ENCODE measurements around the gene CEP295NL. TPM values are rescaled to one million over a fixed set of nuclear protein-coding genes. Genes with fewer than 3 reads are reported as not detected.

Gene CEP295NL
- total RNA-seq, 2 donors from 2014 or later, result 1.3 to 3.1 TPM

GRCh38 chr17:78923660-78924453, 20.9 kb upstream of the CEP295NL start:
- DNase-seq (peak; percentile 93 to 97 (median 96)), ATAC-seq (peak; percentile 80)
- peaks cover 57% of the 10 kb centered on the region for H3K4me1 ChIP-seq
- intact Hi-C loops (cut with DNase I), result no loop called here
- H3K27ac ChIP-seq, result peak overlapping the region; percentile 74 to 93 (median 88)
- H3K9me3 ChIP-seq, result no peaks in the 10 kb centered on the region
- H3K27me3 ChIP-seq, result no peaks in the 10 kb centered on the region
- H3K4me3 ChIP-seq, result peak overlapping the region; percentile 59 to 74
- WGBS, 2 donors, result 0 to 1% methylated on average over 1 to 28 of the region's 28 CpGs
- H3K36me3 ChIP-seq (replicated peaks in 1 of 2; ENCODE audit: insufficient read depth in 1 of 2, low read depth in 2 of 2), result no peaks in the 10 kb centered on the region
- TF ChIP-seq, protein P1, sequence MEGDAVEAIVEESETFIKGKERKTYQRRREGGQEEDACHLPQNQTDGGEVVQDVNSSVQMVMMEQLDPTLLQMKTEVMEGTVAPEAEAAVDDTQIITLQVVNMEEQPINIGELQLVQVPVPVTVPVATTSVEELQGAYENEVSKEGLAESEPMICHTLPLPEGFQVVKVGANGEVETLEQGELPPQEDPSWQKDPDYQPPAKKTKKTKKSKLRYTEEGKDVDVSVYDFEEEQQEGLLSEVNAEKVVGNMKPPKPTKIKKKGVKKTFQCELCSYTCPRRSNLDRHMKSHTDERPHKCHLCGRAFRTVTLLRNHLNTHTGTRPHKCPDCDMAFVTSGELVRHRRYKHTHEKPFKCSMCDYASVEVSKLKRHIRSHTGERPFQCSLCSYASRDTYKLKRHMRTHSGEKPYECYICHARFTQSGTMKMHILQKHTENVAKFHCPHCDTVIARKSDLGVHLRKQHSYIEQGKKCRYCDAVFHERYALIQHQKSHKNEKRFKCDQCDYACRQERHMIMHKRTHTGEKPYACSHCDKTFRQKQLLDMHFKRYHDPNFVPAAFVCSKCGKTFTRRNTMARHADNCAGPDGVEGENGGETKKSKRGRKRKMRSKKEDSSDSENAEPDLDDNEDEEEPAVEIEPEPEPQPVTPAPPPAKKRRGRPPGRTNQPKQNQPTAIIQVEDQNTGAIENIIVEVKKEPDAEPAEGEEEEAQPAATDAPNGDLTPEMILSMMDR (IDR thresholded peaks at IDR 0.05), result no peak
- TF ChIP-seq POLR2A (IDR thresholded peaks at IDR 0.05), result peak; percentile 47 to 79 (median 78)

GRCh38 chr17:78922816-78923498, 20.0 kb upstream of the CEP295NL start:
- intact Hi-C loops (cut with DNase I), result no loop called here
- Histone ChIP-seq H3K36me3 (replicated peaks in 1 of 2; ENCODE audit: insufficient read depth in 1 of 2, low read depth in 2 of 2) (no peaks in the 10 kb centered on the region), H3K27me3 (no peaks in the 10 kb centered on the region), H3K4me3 (no peak overlapping the region), H3K4me1 (peaks cover 63% of the 10 kb centered on the region), H3K27ac (peak overlapping the region; percentile 49 to 93 (median 88)), H3K9me3 (no peaks in the 10 kb centered on the region)
- no peak for DNase-seq
- no peak for ATAC-seq
- 38 to 49% methylated on average over 8 to 13 of the region's 13 CpGs for WGBS, 2 donors
- TF ChIP-seq POLR2A (IDR thresholded peaks at IDR 0.05), result no peak
- TF ChIP-seq, protein P1 (IDR thresholded peaks at IDR 0.05), result no peak

DNA sequence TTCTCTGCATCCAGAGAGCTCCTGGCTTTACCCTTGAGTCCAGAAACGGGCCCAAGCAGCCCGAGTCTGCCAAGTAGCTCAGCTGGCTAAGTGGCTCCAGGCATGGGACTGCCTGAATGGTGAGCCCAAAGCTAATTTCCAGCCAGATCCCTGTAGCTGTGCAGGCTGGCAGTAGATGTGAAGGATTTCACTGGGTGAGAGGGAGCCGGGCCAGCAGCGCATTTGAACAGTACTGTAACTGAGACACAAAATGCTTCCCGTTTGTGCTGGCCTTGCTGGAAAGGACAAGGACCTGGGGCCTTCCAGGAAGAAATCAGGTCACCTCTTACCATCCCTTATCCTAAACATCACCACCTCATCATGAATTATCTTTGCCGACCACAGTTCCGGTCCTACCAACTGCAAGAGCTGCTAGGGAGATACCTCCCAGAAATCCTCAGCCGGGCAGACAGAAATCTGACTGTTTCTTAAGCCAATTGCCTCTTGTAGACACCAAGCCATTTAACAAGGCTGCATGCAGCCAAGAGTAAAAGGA, 18.5 kb upstream of the CEP295NL start:
- peak in 2 of 4 donors; percentile 47 to 55 for DNase-seq
- Histone ChIP-seq H3K9me3 (no peaks in the 10 kb centered on the region), H3K4me1 (peaks cover 66% of the 10 kb centered on the region), H3K27ac (peak overlapping the region in 3 of 4 donors; percentile 82 to 89 (median 87)), H3K4me3 (no peak overlapping the region), H3K27me3 (no peaks in the 10 kb centered on the region), H3K36me3 (replicated peaks in 1 of 2; ENCODE audit: insufficient read depth in 1 of 2, low read depth in 2 of 2) (no peaks in the 10 kb centered on the region)
- intact Hi-C loops (cut with DNase I), result no loop called here
- ATAC-seq, result no peak
- WGBS, 2 donors, result 42 to 69% methylated on average over 6 to 8 of the region's 8 CpGs
- TF ChIP-seq POLR2A (IDR thresholded peaks at IDR 0.05), result no peak
- TF ChIP-seq, protein P1 (IDR thresholded peaks at IDR 0.05), result no peak

GRCh38 chr17:78920528-78920927, 17.5 kb upstream of the CEP295NL start:
- no peaks in the 10 kb centered on the region for H3K9me3 ChIP-seq
- peak overlapping the region; percentile 51 to 89 (median 84) for H3K27ac ChIP-seq
- TF ChIP-seq POLR2A (IDR thresholded peaks at IDR 0.05), result peak in 1 of 3 donors; percentile 45
- TF ChIP-seq, protein P1 (IDR thresholded peaks at IDR 0.05), result no peak
- H3K4me1 ChIP-seq, result peaks cover 74% of the 10 kb centered on the region
- no peaks in the 10 kb centered on the region for H3K27me3 ChIP-seq
- WGBS, 2 donors, result 21 to 34% methylated on average over 8 of the region's 8 CpGs
- no peak overlapping the region for H3K4me3 ChIP-seq
- no peak for ATAC-seq
- no peak for DNase-seq
- no peaks in the 10 kb centered on the region for H3K36me3 ChIP-seq (replicated peaks in 1 of 2; ENCODE audit: insufficient read depth in 1 of 2, low read depth in 2 of 2)
- intact Hi-C loops (cut with DNase I), result no loop called here
